GM18868 (cell line): ENCODE measurements around the gene CAMTA1.

Experiments
- ATAC-seq: cut with Tn5 transposase; IDR thresholded peaks from one replicate; pipeline ENCODE4 v1.9.1; 2021; ENCODE audit warnings: mild to moderate bottlenecking, moderate library complexity; ENCODE audit not compliant: unreplicated experiment

CAMTA1 gene

DNA sequence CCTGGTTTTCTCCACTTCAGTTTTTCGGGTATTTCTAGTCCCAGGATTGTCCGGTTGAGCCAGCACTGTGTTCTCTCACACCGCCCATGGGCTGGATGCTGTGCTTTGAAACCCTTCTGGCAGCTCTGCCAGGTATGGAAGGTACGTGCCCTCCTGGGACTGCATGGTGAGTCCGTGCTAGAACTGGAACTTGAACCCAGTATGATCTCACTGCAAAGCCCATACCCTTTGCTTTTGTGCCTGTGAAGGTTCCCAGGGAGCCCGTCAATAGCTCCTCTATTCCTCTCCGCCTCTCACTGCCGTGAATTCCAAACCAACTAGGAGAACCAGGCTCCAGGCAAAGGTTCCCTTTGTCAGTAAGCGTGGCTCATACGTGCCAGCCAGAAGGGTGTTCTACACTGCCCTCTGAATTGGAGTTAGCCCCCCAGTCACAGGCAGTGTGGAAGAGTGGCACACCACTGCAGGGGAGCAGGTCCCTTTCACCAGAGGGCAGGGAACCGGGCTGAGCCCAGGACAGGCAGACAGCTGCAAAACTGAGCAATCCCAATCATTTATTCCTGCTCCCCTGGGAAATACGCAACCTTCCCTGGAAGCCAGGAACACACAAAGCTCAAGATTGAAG lies 310.2 kb downstream of the CAMTA1 start:
- ATAC-seq: no peak

DNA sequence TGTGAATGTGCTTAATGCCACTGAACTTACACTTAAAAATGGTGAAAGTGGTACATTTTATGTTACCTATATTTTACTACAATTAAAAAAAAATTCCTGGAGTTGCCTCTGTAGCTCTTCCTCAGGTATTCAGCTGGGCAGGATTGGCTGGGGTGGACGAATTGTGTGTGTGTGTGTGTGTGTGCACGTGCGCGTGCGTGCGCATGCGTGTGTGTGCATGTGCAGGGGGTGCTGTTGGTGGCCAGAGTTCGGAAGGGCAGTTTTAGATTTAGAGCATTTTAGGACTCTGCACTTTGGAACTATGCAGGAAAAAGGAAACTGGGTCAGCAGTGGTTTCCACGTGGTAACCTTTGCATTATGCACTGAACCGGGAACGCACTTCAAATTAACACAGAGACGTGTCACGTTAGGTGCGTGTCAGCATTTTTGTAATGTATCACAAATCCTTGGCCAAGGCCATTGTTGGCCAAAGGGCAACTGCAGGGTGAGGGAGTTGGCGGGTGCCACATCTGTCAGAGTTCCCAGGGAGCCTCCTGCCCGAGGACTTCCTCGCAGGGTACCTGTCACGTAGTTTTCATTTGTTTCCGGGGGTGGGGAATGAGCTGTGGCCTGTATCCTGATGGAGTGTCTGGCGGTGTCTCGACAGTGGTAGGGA lies 312.8 kb downstream of the CAMTA1 start:
- ATAC-seq: no peak

DNA sequence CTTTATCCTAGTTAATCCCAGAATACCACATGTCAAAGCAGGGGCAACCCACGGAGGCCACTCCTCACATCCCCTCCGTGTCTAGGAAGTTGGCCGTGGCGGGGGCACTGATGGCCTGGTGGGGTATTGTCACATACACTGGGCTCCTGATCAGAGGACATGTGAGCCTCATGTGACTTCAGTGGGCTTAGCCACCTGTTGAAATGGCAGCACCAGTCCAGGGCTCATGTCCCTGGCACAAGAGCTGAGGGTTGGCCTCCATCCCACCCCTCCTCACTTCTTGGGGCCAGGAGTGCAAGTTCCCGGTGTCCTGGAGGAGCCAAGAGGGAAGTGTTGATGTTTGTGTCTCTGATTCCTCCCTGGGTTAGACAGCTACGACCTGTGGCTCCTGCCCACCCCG lies 313.4 kb downstream of the CAMTA1 start:
- no peak for ATAC-seq

DNA sequence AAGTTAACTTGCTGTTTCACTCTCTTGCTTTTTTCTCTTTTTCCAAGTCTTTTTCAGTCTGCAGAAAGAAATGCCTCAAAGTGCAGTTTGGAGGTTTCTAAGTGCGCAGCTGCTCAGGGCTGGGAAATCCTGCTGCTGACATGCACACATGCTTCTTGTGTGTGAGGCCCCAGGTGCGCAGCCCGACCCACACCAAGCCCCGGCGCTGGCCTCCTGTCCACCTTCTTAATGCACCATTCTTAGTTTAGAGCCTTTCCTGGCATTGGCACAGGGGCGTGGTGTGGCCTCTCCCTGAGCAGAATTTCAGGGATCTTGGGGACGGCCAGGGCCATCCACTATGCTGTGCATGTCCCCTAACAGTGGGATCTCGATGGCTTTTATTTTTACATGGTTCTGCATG lies 315.2 kb downstream of the CAMTA1 start:
- ATAC-seq: no peak

DNA sequence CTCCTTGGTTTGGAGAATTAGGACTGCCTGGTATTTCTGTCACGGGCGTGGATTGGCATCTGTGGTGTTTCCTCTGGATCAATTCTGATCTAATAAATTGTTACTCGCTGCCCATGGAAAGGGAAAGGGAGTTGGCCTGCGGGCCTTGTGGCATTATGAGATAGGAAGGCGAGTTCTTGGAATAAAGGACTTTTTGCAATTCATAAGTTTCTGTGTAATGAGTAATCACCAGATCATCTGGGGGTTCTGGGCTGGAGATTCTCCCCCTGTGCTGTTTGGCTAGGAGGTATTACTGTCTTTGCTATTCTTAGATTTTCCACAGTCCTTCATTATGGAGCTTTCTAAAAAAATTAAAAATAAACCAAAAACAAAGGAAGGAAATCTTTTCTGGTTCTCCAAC lies 315.9 kb downstream of the CAMTA1 start:
- no peak for ATAC-seq

DNA sequence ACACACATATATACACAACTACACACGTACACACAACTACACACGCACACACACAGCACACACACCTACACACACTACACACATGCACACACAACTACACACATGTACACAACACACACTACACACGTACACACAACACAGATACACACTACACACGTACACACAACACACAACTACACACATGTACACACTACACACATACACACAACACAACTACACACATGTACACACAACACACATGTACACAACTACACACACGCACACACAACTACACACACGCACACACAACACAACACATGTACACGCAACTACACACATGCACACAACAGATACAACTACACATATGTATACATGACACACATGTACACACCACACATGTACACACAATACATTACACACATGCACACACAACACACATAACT lies 318.1 kb downstream of the CAMTA1 start:
- ATAC-seq: no peak

DNA sequence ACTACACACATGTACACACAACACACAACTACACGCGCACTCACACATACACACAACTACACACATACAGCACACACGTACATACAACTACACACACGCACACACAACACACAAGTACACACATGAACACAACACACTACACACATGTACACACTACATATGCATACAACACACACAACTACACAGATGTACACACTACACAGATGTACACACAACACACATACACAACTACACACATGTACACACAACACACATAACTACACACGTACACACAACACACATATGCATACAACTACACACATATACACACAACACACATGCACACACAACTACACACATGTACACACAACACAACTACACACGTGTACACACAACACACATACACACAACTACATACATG lies 318.6 kb downstream of the CAMTA1 start:
- ATAC-seq: no peak

DNA sequence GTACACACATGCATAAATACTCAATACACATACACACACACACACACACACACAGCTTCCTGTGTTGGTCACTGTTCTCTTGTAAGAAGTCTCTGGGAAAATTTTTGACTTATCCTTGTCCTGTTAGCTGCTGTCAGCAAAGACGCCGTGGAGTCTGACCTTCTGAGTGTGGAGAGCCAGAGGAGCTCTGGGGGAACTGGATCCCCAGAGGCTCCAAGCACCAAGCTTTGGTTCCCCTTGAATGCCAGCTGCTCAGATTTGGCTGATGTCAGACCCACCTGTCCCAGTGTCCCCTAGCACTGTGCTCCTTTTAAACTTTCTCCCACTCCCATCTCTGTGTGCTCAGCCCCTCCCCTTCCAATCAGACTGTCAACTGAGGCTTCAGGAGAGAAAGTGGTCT lies 319.1 kb downstream of the CAMTA1 start:
- no peak for ATAC-seq

DNA sequence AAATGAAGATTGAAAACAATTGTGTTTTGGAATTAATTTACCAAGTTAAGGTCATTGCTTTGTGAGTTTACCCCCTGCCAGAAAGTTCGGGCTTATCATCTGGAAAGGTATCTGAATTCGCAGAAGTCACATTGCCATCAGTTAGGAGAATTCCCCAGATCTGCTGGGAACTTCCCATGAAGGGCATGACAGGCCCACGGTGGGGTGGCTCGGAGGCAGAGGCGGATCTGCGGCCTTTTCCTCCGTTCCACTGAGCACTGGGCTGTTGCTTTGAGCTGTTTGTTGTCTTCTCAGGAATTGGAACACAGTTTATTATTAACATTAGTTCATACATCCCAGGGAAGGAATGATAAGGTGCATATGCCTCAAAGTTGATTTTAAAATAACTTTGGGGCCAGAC lies 320.0 kb downstream of the CAMTA1 start:
- ATAC-seq: no peak

DNA sequence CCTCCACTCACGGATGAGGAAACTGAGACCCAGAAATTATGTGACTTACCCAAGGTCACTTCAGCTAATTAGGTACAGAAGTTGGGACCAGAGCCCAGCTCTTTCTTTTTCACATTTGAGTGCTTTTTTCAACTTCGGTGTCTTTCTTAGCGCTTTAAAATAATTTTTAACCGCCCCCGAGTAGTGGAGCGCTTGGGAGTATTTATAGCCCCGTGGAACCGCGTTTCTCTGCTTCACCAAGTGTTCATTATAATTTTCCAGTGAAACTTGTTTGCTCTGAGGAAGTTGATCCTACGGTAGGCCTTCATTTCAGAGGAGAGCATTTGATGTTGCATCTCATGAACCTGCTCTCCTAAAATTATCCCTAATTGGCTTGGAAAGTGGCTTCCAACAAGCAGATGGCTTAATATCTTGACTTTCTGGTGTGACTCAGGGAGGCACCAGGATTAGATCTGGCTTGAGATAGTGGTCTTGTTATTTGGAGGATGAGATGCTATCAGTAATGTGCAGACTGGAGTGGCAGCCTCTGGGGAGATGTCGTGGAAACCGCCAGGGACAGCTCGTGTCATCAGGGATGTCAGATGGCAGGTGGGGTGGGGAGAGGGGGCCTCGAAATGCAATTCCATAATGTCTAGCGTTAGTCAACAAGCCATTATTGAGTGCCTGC lies 321.3 kb downstream of the CAMTA1 start:
- no peak for ATAC-seq

DNA sequence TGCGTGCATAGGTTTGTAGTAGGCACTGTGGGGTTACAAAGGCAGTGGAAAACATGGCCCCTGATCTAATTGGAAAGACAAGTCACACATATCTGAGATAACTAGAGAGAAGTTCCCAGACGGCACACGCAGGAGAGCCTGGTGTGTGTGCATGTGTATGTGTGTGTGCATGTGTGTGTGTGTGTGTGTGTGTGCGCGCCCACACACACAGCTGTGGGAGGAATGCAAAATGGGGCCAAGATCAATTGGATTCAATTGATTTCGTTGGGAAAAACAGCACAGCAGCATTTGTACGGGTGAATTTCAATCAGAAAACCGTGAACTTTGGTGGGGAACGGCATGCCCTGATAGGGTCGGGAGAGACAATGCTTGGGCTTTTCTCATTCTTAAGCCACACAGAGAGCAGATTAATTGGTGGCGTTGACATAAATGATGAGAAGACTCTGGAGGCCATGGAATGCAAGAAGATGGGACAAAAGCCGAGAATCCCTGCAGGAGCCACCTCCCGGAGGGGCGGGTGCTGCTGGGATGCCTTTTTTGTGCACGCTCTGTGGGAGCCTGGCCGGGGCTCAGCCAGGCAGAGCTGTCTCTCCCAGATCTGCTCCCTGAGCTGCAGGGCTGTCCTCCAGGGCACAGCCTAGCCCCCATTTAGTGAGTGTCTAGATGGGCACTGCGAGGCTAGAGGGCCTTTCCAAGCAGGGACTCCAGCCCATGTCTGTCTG lies 322.0 kb downstream of the CAMTA1 start:
- no peak for ATAC-seq

DNA sequence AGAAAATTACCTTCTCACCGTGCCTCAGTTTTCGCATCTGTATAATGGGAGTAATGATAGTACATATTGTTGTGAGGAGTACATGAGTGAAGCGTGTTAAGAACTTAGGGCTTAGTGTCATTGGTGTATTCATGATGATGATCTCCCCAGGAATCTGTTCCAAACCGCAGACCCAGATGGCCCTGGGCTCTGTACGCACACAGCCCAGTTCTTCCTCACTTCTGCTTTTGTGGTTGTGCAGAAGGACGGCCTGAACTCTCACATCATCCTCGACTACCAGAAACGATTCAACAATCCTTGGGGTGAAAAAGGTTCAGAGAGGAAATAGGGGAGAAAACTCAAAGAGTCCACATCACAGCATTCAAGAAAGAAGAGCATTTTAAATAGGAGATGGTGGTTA lies 323.0 kb downstream of the CAMTA1 start:
- ATAC-seq: no peak

DNA sequence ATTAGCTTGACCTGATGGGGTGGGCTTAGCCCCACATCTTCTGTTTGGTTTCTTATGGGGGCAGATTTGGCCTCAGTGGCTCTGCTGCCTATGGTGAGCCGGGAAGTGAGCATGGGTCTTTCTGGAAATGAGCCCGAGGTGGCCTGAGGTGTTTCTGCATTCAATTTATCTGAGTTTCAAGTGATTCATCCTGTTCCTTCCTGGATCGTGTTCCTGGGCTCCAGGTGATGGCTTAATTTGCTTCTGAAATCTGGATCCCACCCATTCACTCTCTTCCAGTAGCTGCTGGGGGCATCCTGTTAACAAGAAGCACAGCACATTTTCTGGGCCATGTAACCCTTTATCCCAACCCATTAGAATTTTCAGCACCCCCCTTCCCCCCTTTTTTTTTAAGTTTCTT lies 324.6 kb downstream of the CAMTA1 start:
- ATAC-seq: no peak

DNA sequence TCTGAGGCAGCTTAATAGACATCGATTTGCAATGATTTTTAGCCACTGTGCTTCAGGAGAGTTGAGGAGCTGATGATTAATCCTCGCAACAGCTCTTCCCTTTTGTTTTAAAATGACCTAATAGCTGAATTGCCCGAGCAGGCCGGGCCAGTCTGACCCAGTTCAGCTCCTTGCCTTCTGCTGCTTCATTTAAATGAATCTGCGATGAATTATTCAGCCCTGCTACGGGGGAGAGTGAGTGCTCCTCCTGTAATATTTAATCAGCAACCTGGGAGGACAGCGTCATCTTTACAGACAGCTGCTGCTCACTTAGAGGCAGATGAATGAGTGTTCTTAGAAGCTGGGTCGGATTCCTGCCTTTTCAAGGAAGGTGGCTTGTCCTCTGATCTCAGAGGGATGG lies 325.1 kb downstream of the CAMTA1 start:
- no peak for ATAC-seq

DNA sequence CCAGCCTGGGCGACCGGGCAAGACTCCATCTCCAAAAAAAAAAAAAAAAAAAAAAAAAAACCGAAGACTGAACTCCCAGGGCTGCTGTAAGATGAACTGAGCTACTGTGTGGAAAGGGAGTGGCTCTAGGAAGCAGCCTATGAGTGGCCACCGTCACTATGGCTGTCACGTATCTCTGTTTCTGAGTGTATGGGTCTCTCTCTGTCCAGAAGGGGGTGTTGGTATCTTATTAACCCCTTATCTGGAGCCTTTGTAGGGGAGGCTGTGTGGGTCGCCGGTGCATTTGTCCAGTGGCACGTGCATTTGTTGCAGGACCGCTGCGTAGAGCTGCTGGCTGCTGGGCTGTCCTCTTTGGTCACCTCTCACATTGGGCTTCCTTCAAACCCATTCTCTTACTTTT lies 326.6 kb downstream of the CAMTA1 start:
- no peak for ATAC-seq

DNA sequence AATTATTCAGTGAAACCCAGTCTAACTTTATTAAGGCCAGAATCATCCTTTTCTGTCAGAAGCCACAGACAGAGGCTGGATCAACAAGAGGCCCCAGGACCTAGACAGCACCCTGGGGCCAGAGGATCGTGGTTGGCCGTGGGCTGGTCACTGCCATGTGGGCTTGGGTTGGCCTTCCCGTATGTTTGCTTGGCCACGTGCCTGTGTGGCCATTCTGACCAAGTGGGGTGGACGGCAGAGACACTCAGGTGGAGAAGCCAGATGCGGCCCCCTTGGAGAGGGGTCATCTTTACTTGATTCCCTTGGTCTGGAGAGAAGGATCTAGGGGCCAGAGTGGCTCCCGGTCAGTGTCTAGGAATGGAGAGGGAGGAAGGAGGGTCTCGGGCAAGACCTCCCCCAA lies 327.9 kb downstream of the CAMTA1 start:
- no peak for ATAC-seq

DNA sequence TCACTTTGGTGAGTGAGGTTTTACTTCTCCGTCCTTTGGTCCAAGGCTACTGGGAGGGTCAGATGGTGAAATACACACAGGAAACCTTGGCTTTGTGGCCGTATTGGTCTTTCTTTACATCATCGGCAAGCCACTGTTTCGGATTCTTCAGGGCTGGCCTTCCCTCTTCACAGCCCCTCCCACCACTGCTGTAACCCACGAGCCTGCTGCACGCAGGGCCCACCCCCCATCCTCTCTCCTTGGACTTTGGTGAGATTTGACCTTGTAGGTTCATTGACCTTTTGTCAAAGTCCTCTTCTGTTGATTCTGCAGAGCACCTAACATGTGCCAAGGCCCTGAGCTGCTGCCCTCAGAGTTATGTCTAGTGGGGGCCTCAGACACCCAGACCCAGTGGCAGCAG lies 328.6 kb downstream of the CAMTA1 start:
- no peak for ATAC-seq

DNA sequence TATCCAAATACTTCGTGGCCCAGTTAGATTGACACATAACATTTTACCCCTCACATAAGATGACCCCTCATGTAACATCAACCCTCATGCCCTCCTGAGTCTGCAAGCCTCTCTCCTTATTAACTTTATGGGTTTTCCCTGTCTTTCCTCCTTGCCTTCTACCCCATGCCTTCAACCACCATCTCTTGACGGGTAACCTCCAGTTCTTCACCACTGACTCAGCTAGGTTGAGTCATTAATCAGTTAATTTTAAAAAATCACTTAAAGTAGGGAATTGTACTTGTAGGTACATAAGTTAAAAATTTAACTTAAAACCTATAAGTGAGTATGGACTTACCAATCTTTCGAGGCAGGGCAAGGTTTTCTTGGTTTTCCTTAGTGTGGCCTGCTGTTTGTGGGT lies 330.7 kb downstream of the CAMTA1 start:
- no peak for ATAC-seq

DNA sequence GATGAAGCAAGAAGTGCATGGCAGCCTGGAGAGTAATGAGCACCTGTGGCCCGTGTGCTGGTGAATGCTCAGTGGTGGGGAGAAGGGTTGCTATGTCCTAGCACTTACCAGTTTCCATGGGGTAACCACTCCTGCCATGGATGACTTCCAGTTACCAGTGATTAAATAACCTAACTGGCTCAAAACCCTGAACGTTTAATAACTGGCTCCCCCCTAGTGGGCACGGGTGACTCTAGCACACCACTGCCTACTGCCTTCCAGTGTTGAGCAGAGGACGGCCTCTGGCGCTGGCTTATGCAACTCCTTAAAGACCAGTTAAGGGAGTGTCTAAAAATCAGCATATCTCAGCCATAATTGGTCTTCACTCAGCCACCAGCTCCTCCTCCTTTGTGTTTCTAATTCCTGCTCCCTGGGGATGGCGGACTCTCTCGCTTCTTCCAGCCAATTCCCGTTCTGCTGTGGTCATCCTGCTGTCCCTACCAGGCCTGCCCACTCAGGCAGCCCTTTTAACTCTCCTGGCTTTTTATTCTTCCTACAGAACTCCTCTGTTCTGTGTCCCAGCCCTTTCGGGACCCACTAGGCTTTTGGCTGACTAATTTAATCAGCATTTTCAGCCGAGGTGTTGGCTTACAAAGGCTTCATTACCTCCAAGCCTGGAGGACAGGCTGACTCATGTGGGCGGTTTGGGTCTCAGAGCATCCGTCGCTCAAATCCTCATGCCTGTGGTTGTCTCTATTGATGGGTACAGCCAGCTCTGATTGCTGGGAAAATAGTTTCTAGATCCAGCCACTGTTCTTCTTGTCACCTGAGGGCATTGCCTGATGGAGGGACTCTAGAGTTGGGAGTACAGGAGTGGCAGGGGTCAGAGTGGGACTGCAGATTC lies 332.4 kb downstream of the CAMTA1 start:
- no peak for ATAC-seq

DNA sequence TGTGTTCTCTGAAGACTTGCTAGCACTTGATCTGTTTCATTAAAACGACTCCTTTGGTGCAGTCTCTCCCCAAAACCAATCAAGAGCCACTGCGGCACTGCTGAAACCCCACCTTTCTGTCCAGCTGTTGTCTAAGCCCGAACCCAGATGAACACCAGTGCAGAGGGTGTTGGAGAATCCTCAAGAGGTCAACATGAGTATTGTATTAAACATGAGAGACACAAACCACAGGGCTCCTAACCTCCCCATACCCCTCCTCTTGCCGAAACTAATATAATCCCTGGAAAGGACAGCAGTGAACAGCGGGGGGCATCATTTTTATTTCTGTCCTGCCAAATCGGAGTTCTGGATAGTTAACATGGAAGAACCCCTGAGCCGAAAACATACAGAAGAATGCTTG lies 333.9 kb downstream of the CAMTA1 start:
- no peak for ATAC-seq
